Bronchial epithelial cell (primary cell): ENCODE measurements around the gene PAM. TPM values are rescaled to one million over a fixed set of nuclear protein-coding genes. Genes with fewer than 3 reads are reported as not detected.

Source experiments
- DNase-seq: peaks from one replicate; pipeline ENCODE4 v3.0.0-alpha.2; 2010; ENCODE audit warnings: low read depth
- FAIRE-seq: peaks from 2 replicates; lab custom pipeline; 2011; peaks lifted over from hg19 to GRCh38; lab: Jason Lieb, UNC
- H3K27me3 ChIP-seq: 2 replicates; pipeline ENCODE4 v1.5.1; 2011; ENCODE audit warnings: low read length; ENCODE audit not compliant: control insufficient read depth, insufficient read depth
- H3K36me3 ChIP-seq: 2 replicates; pipeline ENCODE4 v1.5.1; 2011; ENCODE audit warnings: low read length; ENCODE audit not compliant: control insufficient read depth, insufficient read depth
- H3K4me3 ChIP-seq: 2 replicates; pipeline ENCODE4 v1.5.1; 2011; ENCODE audit warnings: mild to moderate bottlenecking, low read depth, low read length, control low read depth
- CTCF ChIP-seq: IDR thresholded peaks from 2 replicates; pipeline ENCODE4 v1.5.1; 2011; ENCODE audit warnings: mild to moderate bottlenecking, moderate library complexity, low read length, control low read depth, inconsistent platforms; ENCODE audit not compliant: insufficient read depth, severe bottlenecking
- total RNA-seq: library from RNA; depleted of rRNA; stranded (reverse); fragments of >200 nt; gene quantifications from 2 replicates; pipeline ENCODE4 v1.2.1, GENCODE V29; 2014

PAM gene
- total RNA-seq, 1 donor from 2014 or later = 68.4 TPM

- FAIRE-seq = no peak
- H3K4me3 ChIP-seq = no peak overlapping the region
- DNase-seq = no peak
- H3K36me3 ChIP-seq = no peaks in the 10 kb centered on the region
- no peaks in the 10 kb centered on the region for H3K27me3 ChIP-seq
- TF ChIP-seq CTCF = no peak
These were observed 165.7 kb downstream of the PAM start for GRCh38 chr5:102920762-102921161.

GRCh38 chr5:102921341-102922044 lies 166.4 kb downstream of the PAM start:
- FAIRE-seq (no peak), DNase-seq (no peak)
- Histone ChIP-seq H3K4me3 (no peak overlapping the region), H3K27me3 (no peaks in the 10 kb centered on the region), H3K36me3 (no peaks in the 10 kb centered on the region)
- no peak for TF ChIP-seq CTCF

GRCh38 chr5:102922111-102922720 lies 167.1 kb downstream of the PAM start:
- TF ChIP-seq CTCF = no peak
- Histone ChIP-seq H3K27me3 (no peaks in the 10 kb centered on the region), H3K36me3 (peaks cover 3% of the 10 kb centered on the region), H3K4me3 (no peak overlapping the region)
- FAIRE-seq (no peak), DNase-seq (no peak)

- DNase-seq = no peak
- H3K4me3 ChIP-seq = no peak overlapping the region
- no peaks in the 10 kb centered on the region for H3K27me3 ChIP-seq
- FAIRE-seq = no peak
- peaks cover 3% of the 10 kb centered on the region for H3K36me3 ChIP-seq
- no peak for TF ChIP-seq CTCF
These were observed 167.8 kb downstream of the PAM start for GRCh38 chr5:102922799-102923477.

GRCh38 chr5:102924963-102925362 lies 169.9 kb downstream of the PAM start:
- H3K36me3 ChIP-seq = peaks cover 3% of the 10 kb centered on the region
- no peak overlapping the region for H3K4me3 ChIP-seq
- DNase-seq = no peak
- no peak for FAIRE-seq
- H3K27me3 ChIP-seq = no peaks in the 10 kb centered on the region
- no peak for TF ChIP-seq CTCF
